Vagina (tissue), 2 donors: ENCODE results near the gene RANBP17.

Experiments used
- POLR2A ChIP-seq, 2 donors: fragments of 450-650 bp; IDR thresholded peaks; one replicate each; pipeline ENCODE4 v1.6.1; 2017; ENCODE audit warnings: antibody characterized with exemption in 2 of 2, mild to moderate bottlenecking in 2 of 2, moderate library complexity in 2 of 2
- POLR2AphosphoS5 ChIP-seq, 2 donors: sonication (generic); formaldehyde crosslinking; IDR thresholded peaks; one replicate each; pipeline ENCODE4 v1.9.0; 2017; ENCODE audit warnings: antibody characterized with exemption in 2 of 2, mild to moderate bottlenecking in 2 of 2, low read depth in 1 of 2; ENCODE audit not compliant: insufficient read depth in 1 of 2

DNA sequence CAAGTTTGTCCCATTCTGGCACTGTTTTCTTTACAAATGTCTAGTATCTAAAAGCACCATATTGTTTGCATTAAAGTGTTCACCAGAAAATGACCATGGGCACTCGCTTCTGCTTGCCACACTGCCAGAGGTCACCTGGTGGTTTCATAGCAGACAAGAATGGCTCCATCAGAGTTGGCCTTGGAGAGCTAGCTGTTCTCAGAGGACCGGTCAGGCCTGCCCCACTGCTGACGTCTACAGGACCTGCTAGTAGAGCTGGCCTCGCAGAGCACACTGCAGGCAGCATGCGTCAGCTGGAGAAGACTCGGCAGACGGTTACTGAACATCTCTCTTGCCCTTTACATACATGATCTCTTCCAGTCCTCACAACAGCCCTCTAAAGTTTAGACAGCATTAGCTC, 438.5 kb downstream of the RANBP17 start:
- no peak for TF ChIP-seq POLR2A (IDR thresholded peaks at IDR 0.05)
- TF ChIP-seq POLR2AphosphoS5 (IDR thresholded peaks at IDR 0.05; ENCODE audit: insufficient read depth in 1 of 2, low read depth in 1 of 2) = no peak
